Kasumi-1 (cell line): Measurements from ENCODE around the gene CBR4.
"Not testable (repeated sequence)": the region's sequence is repeated elsewhere in the genome, so short reads cannot be mapped to it uniquely, and the experiment has no call there.

Experiments used
- DNase-seq, 2 experiments: peaks; one replicate each; lab custom pipeline; 2025; lab: John Stamatoyannopoulos, UW

The CBR4 gene

DNA sequence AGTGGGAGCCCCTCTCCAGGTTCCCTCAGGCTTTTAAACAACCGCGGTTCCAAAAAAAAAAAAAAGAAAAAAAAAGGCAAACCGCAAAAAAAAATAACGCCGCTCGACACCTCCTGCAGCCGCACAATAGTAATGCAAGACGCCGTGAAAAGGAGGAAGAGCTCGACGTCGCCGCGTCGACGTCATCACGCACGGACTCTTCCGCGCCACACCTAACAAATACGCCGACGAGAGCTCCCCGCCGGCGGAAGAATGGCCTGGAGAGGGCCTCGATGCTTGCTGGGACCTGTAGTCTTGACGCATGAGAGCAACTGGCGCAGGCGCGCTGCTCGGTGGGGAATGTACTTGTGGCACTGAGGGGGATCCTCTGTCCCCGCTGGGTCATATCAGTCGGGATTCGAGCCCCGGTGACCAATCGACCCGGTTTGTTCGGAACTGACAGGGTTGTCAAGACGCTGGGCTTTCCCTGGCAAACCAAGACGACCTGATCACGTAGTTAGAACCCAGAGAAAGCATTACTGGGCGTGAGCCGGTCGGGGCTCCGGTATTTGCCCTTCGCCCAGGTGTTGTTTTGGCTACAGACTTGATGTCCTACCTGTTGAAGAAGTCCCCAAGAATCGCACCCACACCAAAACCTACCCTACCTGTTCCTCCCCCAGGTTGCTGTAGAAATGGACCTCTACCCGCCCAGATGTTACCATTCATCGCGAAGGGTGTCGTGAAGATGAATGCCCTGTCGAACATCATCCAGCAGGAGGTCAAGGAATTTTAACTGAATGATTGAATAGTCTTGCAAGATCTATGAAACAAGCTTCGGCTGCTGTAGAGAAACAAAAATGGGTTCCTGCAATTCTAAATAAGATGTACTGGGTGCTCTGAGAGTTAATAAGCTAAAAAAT lies at the start of gene CBR4:
TSS of gene CBR4 (minus strand) at position 131 of the 899 bp plus-strand sequence. CDS start 166 bp downstream, outside the sequence.
- DNase-seq, result peak; percentile 98

DNA sequence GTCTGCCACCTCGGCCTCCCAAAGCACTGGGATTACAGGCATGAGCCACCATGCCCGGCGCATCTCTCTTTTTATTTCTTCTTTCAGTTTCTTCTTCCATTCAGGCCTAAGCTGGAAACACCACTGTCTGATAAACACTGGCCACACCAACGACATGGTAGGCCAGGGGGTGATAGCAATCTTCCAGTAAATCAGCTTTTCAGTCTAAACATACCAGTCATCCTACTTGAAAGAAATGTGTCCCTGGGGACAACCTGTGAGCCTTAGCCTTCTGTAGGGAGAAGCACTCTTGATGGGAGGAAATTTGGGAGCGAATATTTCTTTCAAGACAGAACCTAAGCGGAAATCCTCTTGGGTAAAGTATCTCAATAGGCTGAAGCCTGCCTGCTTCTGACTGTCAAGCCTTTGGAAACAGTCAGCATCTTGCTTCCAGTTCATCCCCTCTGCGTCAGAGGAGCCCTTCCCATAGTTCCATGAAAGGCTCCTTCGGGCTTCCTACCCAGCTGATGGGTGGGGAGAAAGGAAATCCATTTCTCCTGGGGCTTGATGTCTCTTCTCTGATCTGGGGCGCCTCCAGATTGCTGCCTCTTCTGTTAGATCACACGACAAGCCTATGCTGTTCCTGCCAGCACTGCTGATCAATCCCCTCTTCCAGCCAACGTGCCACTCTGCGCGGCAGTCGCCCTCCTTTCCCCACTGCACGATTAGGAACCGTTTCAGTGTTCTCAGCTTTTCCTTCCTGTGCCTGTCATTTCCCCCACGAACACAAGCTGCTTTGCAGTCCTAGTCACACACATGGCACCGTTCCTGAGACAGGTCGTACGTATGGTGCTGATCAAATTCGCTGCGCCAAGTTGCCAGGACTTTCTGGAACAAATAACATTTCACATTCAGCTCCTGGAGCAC lies 49.5 kb upstream of the CBR4 start:
- DNase-seq, result no peak

GRCh38 chr4:169058312-169058711 lies 48.3 kb upstream of the CBR4 start:
- no peak for DNase-seq

GRCh38 chr4:169054879-169055278 lies 44.8 kb upstream of the CBR4 start:
- DNase-seq, result no peak

DNA sequence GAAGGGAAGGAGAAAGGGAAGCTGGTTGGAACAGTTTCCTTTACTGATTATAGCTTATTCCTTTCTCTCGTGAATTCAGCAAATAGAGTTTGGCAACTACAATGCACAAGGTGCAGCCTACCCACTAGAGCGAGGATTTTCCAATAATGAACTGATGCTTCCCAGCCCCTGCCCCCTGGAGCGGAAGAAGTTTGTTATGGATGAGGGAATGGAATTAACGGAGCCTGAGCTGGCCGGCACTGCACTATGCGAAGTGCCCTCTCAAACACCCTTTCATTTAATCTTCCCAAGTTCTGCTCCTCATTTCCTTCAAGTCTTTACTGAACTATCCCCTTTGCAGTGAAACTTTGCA lies 42.5 kb upstream of the CBR4 start:
- DNase-seq, result no peak

DNA sequence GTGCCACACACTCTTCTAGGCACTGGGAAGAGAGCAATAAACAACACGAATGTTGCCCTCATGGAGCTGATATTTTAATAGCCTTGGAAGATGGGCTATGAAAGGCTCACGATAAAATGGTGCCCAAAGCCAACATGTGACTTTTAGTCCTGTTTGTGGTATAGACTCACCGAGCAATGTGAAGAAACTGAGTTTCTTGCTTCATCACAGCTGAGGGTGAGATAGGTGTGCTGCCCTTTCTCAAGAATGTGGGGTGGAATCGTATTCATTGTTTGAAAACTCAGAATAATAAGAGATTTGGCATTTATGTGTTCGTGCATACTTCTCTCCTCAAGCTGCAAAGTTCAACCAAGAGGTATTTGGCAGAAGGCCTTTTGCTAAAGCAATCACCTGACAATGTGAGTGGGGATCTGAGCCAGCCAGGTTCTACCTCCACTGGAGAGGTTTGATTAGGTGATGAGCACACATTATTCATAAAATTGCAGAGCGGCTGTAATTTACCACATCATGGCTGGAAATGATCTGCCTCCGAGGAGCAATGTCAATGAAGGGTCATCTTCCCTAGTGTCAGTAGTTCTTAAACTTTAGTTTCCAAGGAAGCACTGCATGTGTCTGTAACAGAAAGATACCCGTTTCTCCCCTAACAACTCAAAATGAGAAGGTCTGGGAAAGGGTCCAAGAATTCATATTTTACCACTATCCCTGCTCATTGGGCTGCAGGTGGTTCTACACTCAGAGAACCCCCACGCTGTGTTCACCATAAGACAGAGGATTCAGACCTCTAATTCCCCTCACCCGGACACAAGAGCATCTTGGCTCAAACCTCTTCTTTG lies 41.9 kb upstream of the CBR4 start:
- DNase-seq, result no peak

GRCh38 chr4:169050881-169051760 lies 41.1 kb upstream of the CBR4 start:
- DNase-seq, result no peak

GRCh38 chr4:169050284-169050683 lies 40.2 kb upstream of the CBR4 start:
- DNase-seq, result no peak

- no peak for DNase-seq
Measured at GRCh38 chr4:169048868-169049414, 38.9 kb upstream of the CBR4 start.

DNA sequence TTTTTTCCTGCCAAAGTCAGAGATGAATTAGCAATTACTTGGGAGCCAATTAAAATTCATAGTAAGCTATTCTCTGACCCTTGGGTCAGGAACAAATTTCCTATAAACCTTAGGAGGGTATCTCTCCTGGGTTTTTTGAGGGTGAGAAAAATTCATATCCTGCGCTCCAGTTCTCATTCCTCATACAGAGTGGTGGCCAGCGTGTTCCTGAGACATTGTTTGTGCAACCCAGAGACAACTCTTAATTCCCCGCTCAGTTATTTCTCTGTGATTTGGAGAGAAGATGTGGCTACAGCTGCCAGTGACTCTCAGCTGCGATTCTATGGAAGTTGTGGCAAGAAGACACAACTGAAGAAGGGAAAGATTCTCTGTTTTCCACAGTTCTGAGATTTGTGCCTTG lies 37.9 kb upstream of the CBR4 start:
- DNase-seq, result no peak

GRCh38 chr4:169045862-169046584 lies 36.0 kb upstream of the CBR4 start:
- DNase-seq, result no peak

DNA sequence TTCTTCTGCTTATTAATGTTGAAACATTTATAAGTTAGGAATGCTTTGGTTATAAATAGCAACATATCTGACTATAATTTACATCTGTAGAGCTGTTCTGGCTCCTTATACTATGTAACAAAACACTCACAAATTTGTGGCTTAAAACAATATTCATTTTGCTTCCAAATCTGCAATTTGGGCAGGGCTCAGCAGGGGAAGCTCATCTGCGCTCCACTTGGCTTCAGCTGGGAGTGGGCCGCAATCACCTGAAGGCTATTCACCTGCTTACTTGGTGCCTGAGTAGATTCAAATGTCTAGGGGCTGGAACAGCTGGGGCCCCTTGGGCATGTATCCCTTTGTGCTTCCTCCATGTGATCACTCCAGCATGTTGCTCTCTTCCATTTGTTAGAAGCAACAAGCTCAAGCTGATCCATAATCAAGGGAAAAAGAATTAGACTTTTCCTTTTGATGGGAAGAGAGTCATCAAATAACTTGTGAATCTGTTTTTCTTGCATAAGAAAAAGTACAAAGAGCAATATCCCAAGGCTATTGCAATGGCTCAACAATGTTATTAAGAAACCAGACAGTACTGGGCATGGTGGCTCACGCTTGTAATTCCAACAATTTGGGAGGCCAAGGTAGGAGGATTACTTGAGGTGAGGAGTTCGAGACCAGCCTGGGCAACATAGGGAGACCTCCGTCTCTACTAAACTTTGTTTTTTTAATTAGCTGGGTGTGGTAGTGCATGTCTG lies 34.8 kb upstream of the CBR4 start:
- DNase-seq, result no peak

DNA sequence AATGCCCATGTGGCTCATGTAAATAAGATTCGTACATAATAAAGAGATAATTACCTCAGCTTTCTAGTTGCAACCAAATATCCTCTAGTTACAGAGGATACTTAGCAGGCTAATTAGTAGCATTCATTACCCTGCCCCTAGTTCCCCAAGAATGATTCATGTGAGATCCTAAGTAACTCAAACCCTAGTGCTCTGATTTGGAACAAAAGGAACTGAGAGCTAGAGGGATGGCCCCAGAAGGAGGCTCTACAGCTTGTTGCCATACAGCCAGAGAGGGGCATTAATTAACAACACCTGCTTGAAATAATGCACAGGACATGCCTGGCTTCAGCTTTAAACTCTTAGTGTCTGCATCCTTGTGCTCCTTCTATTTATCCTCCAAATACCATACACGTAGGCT lies 32.6 kb upstream of the CBR4 start:
- no peak for DNase-seq

GRCh38 chr4:169040559-169041261 lies 30.7 kb upstream of the CBR4 start:
- no peak for DNase-seq

- no peak for DNase-seq
Measured at GRCh38 chr4:169039251-169039954, 29.3 kb upstream of the CBR4 start.

- DNase-seq, result no peak
Measured at GRCh38 chr4:169037506-169037905, 27.5 kb upstream of the CBR4 start.

- not testable (repeated sequence) for DNase-seq
Measured at GRCh38 chr4:169035871-169036620, 26.0 kb upstream of the CBR4 start.
